T-cell (primary cell): ENCODE results near the gene CEBPE. TPM values are rescaled to one million over a fixed set of nuclear protein-coding genes. Genes with fewer than 3 reads are reported as not detected.

Experiments used
- ATAC-seq, 4 experiments: fragments of 200-7000 bp in 3 of 4; fragments of 150-1000 bp in 1 of 4; cut with Tn5 transposase; replicated peaks in 1 of 4; 1 replicate in 3 of 4; 2 replicates in 1 of 4; pipeline ENCODE4 v1.10.0; 2021; ENCODE audit warnings: moderate library complexity in 3 of 4, mild to moderate bottlenecking in 2 of 4, moderate number of reproducible peaks in 1 of 4
- CTCF ChIA-PET, 2 donors: fragments of 300-600 bp; sonication (Branson Sonifier 250); formaldehyde crosslinking; loops; one replicate each; lab custom pipeline; 2022; ENCODE audit warnings: antibody characterized with exemption in 2 of 2; lab: Charles Lee
- POLR2A ChIA-PET, 2 donors: fragments of 300-600 bp; sonication (Branson Sonifier 250); formaldehyde crosslinking; loops; one replicate each; lab custom pipeline; 2022; ENCODE audit warnings: antibody characterized with exemption in 2 of 2; lab: Charles Lee
- DNase-seq, 35 experiments: peaks; one replicate each; pipeline versions ENCODE4 v3.0.0 to v3.0.0-alpha.2; 2013 to 2023
- H3K27ac ChIP-seq: one replicate; pipeline ENCODE4 v1.5.1; 2013; ENCODE audit warnings: low read length
- H3K27me3 ChIP-seq, 2 experiments: replicated peaks in 1 of 2; 1 replicate in 1 of 2; 2 replicates in 1 of 2; pipeline versions ENCODE4 v1.6.1 to v1.7.0; 2013; ENCODE audit warnings: low read length in 1 of 2, mixed read lengths in 1 of 2; ENCODE audit not compliant: control insufficient read depth in 2 of 2, insufficient read depth in 2 of 2; ENCODE audit errors: extremely low read depth in 1 of 2
- H3K36me3 ChIP-seq, 2 donors: 1 replicate in 1 of 2; 2 replicates in 1 of 2; pipeline versions ENCODE4 v1.6.1 to v1.7.0; 2013; ENCODE audit warnings: low read length in 1 of 2; ENCODE audit not compliant: control insufficient read depth in 2 of 2, insufficient read depth in 1 of 2; ENCODE audit errors: extremely low read depth in 1 of 2
- H3K4me1 ChIP-seq, 2 experiments: 1 replicate in 1 of 2; 2 replicates in 1 of 2; pipeline versions ENCODE4 v1.6.1 to v1.7.0; 2013; ENCODE audit warnings: low read length in 2 of 2, mixed read lengths in 1 of 2; ENCODE audit not compliant: insufficient read depth in 2 of 2, control insufficient read depth in 1 of 2; ENCODE audit errors: extremely low read depth in 1 of 2
- H3K4me3 ChIP-seq, 2 donors: 1 replicate in 1 of 2; 2 replicates in 1 of 2; pipeline versions ENCODE4 v1.5.1 to v1.7.0; 2013; ENCODE audit warnings: mild to moderate bottlenecking in 2 of 2, low read length in 1 of 2, moderate library complexity in 1 of 2; ENCODE audit not compliant: control insufficient read depth in 1 of 2; ENCODE audit errors: extremely low read depth in 1 of 2
- H3K9me3 ChIP-seq: 2 replicates; pipeline ENCODE4 v1.7.0; 2013
- H3K27ac Mint-ChIP-seq, 2 donors: one replicate each; pipeline ENCODE4 v1.8.0; 2020 to 2021; ENCODE audit warnings: mild to moderate bottlenecking in 2 of 2, mixed read lengths in 2 of 2
- H3K27me3 Mint-ChIP-seq, 2 donors: one replicate each; pipeline ENCODE4 v1.8.0; 2021 to 2022; ENCODE audit warnings: mixed read lengths in 2 of 2
- H3K36me3 Mint-ChIP-seq: one replicate; pipeline ENCODE4 v1.8.0; 2021; ENCODE audit warnings: mixed read lengths
- H3K4me1 Mint-ChIP-seq, 3 donors: one replicate each; pipeline ENCODE4 v1.8.0; 2020 to 2022; ENCODE audit warnings: mixed read lengths in 3 of 3, mild to moderate bottlenecking in 1 of 3
- H3K4me3 Mint-ChIP-seq, 3 donors: one replicate each; pipeline ENCODE4 v1.8.0; 2020 to 2022; ENCODE audit warnings: mild to moderate bottlenecking in 3 of 3, mixed read lengths in 3 of 3, moderate library complexity in 3 of 3
- H3K9me3 Mint-ChIP-seq, 3 donors: one replicate each; pipeline ENCODE4 v1.8.0; 2020 to 2022; ENCODE audit warnings: mixed read lengths in 3 of 3
- WGBS: methylation state at CpG from one replicate; pipeline ENCODE4 v1.1.5; 2013; ENCODE audit warnings: missing lambda C conversion rate; ENCODE audit not compliant: insufficient coverage; 5-methylcytosine and 5-hydroxymethylcytosine counted together
- total RNA-seq, 35 experiments: library from RNA in 6 of 35; stranded (reverse) in 6 of 35; fragments of 120-200 nt in 1 of 35; gene quantifications; one replicate each; pipeline versions ENCODE4 v1.2.1 to v1.2.4 and lab custom pipeline; 2013 to 2026

Gene CEBPE
- total RNA-seq, 5 donors from 2014 or later (not counting 1 experiment from before 2014, with no cell fraction given), result 0.33 to 0.82 (median 0.53) TPM

DNA sequence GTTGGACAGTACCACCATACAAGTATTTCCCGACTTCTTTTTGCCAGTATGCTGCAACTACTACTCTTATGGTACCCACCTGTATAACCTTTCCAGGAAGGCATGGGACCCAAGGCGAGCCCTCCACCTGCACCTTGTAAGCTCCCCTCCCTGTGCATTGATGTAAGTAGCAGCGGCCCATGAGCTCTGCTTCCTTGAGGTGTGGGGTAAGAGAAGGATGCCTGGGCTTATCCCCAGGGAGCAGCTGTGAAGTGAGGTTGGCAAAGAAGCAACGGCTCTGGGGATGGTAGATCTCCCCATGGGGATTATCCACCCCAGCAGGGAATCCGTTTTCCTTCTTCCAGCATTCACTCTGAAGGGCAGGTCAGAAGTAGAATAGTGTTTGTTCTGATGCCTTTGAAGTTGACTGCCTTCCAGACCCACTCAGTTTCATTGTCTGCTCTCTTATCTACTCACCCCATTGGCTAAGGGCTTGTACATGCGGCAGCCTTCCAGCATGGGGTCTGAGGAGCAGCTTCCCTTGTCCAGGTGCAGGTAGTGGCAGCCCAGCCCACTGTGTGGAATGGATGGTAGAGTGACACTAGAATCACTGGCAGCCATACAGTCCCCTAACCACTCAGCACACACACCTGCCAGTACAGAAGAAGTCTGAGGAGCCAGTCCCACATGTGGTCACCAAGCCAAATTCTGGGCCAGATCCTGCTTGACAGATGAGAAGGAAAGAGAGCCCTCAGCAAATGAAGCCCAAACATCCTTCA is 17.7 kb downstream of the CEBPE start:
- 100% methylated on average over 2 of the region's 6 CpGs for WGBS
- ChIA-PET CTCF (interaction anchor here in 1 of 2 donors (0.6 kb wide), 1 partner anchor 221 kb away, joined by 3 read pairs; no protein-coding TSS in a partner anchor), POLR2A (no interaction called here)
- Histone ChIP-seq H3K9me3 (no peaks in the 10 kb centered on the region), H3K27me3 (no peaks in the 10 kb centered on the region), H3K4me1 (peaks cover 6 to 12% of the 10 kb centered on the region in 2 experiments), H3K36me3 (peaks cover 0 to 20% of the 10 kb centered on the region in 2 donors), H3K4me3 (no peak overlapping the region), H3K27ac (no peak overlapping the region)
- DNase-seq (no peak), ATAC-seq (no peak)
- H3K36me3 Mint-ChIP-seq, result peaks cover 26% of the 10 kb centered on the region
- peaks cover 14 to 31% (median 28%) of the 10 kb centered on the region in 3 donors for H3K4me1 Mint-ChIP-seq
- H3K27me3 Mint-ChIP-seq, result no peaks in the 10 kb centered on the region
- no peak overlapping the region for H3K27ac Mint-ChIP-seq
- H3K4me3 Mint-ChIP-seq, result no peak overlapping the region
- H3K9me3 Mint-ChIP-seq, result no peaks in the 10 kb centered on the region

DNA sequence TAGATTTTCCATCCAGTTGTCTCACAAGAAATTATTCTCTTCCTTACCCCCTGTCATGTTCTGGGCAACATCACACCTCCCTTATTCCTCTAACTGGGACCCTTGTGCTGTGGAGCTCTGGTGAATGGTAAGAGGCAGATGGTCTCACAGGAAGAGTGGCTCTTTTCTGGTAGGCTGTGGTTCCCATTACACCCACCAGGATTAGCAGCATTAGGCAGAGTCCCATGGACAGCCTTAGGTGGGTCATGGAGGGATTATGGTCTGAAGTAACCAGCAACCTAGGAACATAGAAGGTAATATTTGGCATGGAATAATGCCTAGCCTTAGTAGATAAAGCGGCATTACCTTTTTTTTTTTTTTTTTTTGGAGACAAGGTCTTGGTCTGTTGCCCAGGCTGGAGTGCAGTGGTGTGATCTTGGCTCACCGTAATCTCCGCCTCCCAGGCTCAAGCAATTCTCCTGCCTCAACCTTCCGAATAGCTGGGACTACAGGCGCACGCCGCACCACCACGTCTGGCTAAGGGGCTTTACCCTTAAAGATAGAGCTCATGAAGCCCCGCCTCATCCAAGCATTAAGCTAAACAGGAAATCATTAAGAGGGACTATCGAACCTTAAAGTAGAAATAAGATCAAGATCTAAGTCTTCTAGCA is 19.7 kb downstream of the CEBPE start:
- 100% methylated on average over 8 of the region's 10 CpGs for WGBS

DNA sequence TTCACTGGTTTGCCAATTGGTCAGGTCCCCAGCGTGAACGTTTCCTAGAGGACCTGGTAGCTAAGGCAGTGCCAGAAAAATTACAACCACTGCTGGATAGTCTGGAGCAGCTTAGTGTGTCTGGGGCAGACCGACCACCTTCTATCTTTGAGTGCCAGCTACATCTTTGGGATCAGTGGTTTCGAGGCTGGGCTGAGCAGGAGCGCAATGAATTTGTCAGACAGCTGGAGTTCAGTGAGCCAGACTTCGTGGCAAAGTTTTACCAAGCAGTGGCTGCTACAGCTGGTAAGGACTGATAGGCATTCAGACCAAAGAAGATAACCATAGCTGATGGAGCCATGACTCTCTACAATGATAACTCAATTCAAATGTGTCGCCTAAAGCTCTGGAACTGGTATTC is 21.3 kb downstream of the CEBPE start:
- CTCF ChIA-PET, result interaction anchor here (1.2 to 1.3 kb wide), 2 partner anchors 29 kb away, joined by 3 to 5 read pairs; no protein-coding TSS in a partner anchor
- peak overlapping the region in 1 of 3 donors; percentile 43 for H3K4me3 Mint-ChIP-seq
- H3K4me1 Mint-ChIP-seq, result peaks cover 14 to 40% (median 28%) of the 10 kb centered on the region in 3 donors
- H3K9me3 Mint-ChIP-seq, result no peaks in the 10 kb centered on the region
- ATAC-seq (no peak), DNase-seq (no peak)
- H3K27ac Mint-ChIP-seq, result no peak overlapping the region
- H3K4me3 ChIP-seq, result no peak overlapping the region
- POLR2A ChIA-PET, result interaction anchor here in 1 of 2 donors (0.5 kb wide), 1 partner anchor 57 kb away, joined by 5 read pairs; no protein-coding TSS in a partner anchor
- 94% methylated on average over 5 of the region's 7 CpGs for WGBS
- peaks cover 17 to 19% of the 10 kb centered on the region in 2 experiments for H3K4me1 ChIP-seq
- no peaks in the 10 kb centered on the region for H3K27me3 ChIP-seq
- H3K27me3 Mint-ChIP-seq, result no peaks in the 10 kb centered on the region
- H3K9me3 ChIP-seq, result no peaks in the 10 kb centered on the region
- H3K27ac ChIP-seq, result no peak overlapping the region
- peaks cover 26% of the 10 kb centered on the region for H3K36me3 Mint-ChIP-seq
- H3K36me3 ChIP-seq, result peaks cover 0 to 24% of the 10 kb centered on the region in 2 donors

More for the DNA sequence above, 19.7 kb downstream of the CEBPE start:
- Histone ChIP-seq H3K4me1 (peaks cover 6 to 13% of the 10 kb centered on the region in 2 experiments), H3K9me3 (no peaks in the 10 kb centered on the region), H3K27me3 (no peaks in the 10 kb centered on the region), H3K27ac (no peak overlapping the region), H3K36me3 (peaks cover 0 to 20% of the 10 kb centered on the region in 2 donors), H3K4me3 (no peak overlapping the region)
- ATAC-seq (no peak), DNase-seq (no peak)
- Mint-ChIP-seq H3K27me3 (no peaks in the 10 kb centered on the region), H3K36me3 (peaks cover 26% of the 10 kb centered on the region), H3K27ac (no peak overlapping the region), H3K9me3 (no peaks in the 10 kb centered on the region), H3K4me3 (no peak overlapping the region), H3K4me1 (peaks cover 14 to 31% (median 28%) of the 10 kb centered on the region in 3 donors)
- ChIA-PET CTCF (interaction anchor here (0.7 to 1.2 kb wide), 3 partner anchors 31 to 184 kb away, joined by 4 to 11 read pairs (median 4); no protein-coding TSS in a partner anchor), POLR2A (interaction anchor here in 1 of 2 donors (0.7 kb wide), 1 partner anchor 9 kb away, joined by 7 read pairs; no protein-coding TSS in a partner anchor)

DNA sequence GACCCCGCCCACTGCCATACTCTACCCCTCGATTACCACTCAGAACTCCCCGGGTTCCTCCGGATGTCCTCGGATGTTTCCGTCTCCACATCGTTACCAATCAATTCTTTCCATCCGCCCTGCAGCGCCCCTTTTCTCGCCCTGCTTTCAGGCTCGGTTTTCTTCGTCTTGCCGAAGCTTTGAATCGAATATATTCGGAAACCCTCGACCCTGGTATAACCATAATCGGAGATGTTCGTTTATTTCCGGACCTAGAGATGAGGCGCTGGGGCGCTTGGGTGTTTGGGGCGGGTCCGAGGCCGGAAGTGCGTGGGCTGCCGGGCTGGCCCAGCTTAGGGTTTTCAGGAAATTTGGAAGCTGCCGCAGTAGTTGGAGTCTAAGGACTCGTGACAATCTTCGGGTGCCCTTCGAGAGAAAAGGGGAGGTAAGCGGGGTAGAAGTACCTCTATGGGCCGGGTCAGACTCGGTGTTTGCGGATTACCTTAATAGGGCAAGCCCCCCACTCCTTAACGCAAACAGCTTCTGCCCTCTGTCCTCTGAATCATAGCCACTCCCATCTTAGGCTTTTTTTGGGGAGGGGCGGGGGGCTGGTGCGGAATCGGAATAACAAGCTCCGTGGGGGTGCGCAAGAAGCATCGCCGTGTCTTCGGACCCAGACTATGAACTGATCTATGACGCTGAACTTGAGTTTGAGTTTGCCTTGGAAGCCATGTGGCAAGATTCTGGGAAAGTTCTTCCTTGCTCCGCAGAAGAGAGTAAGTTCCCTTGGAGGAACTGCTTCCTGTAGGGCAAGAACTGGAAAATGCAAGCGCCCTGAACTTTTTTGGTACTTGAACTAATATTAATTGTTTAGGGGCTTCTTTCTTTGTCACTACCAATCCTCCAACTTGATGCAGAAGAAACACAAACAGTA is 23.6 kb downstream of the CEBPE start, which contains the start of gene C14orf119:
C14orf119 (plus strand) TSS at position 310 of the 913 bp plus-strand sequence. CDS start 2,154 bp downstream, outside the sequence.
- WGBS, result under 1% methylated on average over 35 of the region's 46 CpGs
- POLR2A ChIA-PET, result interaction anchor here (0.5 to 2.1 kb wide), 21 partner anchors 15 to 1823 kb away, joined by 3 to 14 read pairs (median 3); partner anchors contain the start of genes EMC9 (in 1 of the 2), PABPN1 (in 1 of the 2) and PSMB5 (in 1 of the 2)
- peaks cover 18 to 23% of the 10 kb centered on the region in 2 experiments for H3K4me1 ChIP-seq

DNA sequence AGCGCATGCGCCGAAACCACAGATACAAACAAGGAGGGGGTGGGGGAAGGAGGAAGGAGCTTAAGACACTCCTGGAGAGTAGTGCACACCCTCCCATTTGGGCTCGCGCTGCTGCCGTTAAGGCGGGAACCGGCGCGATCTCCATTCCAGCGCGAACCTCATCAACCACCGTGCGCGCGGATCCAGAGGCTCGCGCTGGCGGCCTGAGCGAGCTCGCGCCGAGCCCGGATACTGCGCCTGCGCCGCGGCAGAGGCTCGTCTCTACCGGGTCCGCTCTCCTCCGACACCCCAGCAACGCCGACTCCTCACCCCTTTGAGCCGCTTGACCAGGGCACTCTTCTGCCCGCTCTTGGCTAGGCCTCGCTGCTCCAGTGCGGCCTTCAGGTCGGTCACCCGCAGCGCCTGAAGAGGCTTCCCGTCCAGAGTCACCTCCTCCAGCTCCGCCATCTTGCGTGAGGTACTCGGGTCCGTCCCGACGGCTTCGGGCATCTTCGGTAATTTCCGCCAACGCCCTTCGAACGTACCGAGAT is 24.3 kb downstream of the CEBPE start, which contains the start of gene ACIN1:
ACIN1 (minus strand) TSS at position 471 of the 530 bp plus-strand sequence; CDS start at position 447, 24 bp downstream.
- peak; percentile 39 to 45 (median 42) for ATAC-seq
- peaks cover 23 to 59% (median 34%) of the 10 kb centered on the region in 3 donors for H3K4me1 Mint-ChIP-seq

More for the DNA sequence above, 23.6 kb downstream of the CEBPE start, which contains the start of gene C14orf119:
- Mint-ChIP-seq H3K27me3 (no peaks in the 10 kb centered on the region), H3K27ac (no peak within 1 kb of the TSS), H3K4me1 (peaks cover 26 to 55% (median 32%) of the 10 kb centered on the region in 3 donors), H3K4me3 (no peak within 1 kb of the TSS), H3K36me3 (peaks cover 36% of the 10 kb centered on the region), H3K9me3 (no peaks in the 10 kb centered on the region)
- Histone ChIP-seq H3K4me3 (peak within 1 kb of the TSS; percentile 77 to 91), H3K9me3 (no peaks in the 10 kb centered on the region), H3K36me3 (peaks cover 3 to 46% of the 10 kb centered on the region in 2 donors), H3K27me3 (no peaks in the 10 kb centered on the region), H3K27ac (peak within 1 kb of the TSS; percentile 94)
- CTCF ChIA-PET, result interaction anchor here (0.6 to 2.8 kb wide), 28 partner anchors 11 to 533 kb away, joined by 3 to 46 read pairs (median 4); partner anchors contain the start of genes DAD1 (in 1 of the 2), LRP10 (in 1 of the 2), PABPN1 (in 1 of the 2) and PRMT5 (in 1 of the 2)
- ATAC-seq (peak; percentile 87 to 89 (median 88)), DNase-seq (peak in 34 of 35 experiments; percentile 98 to 100 (median 99))

More for the DNA sequence above, 24.3 kb downstream of the CEBPE start, which contains the start of gene ACIN1:
- 0% methylated on average over 52 of the region's 55 CpGs for WGBS
- Histone ChIP-seq H3K4me1 (peaks cover 18 to 23% of the 10 kb centered on the region in 2 experiments), H3K4me3 (peak within 1 kb of the TSS; percentile 77 to 91), H3K9me3 (no peaks in the 10 kb centered on the region), H3K36me3 (peaks cover 3 to 53% of the 10 kb centered on the region in 2 donors), H3K27me3 (no peaks in the 10 kb centered on the region), H3K27ac (peak within 1 kb of the TSS; percentile 94)
- H3K27ac Mint-ChIP-seq, result no peak within 1 kb of the TSS
- no peaks in the 10 kb centered on the region for H3K9me3 Mint-ChIP-seq
- CTCF ChIA-PET, result interaction anchor here (0.5 to 2.8 kb wide), 26 partner anchors 12 to 1238 kb away, joined by 3 to 46 read pairs (median 4); partner anchors contain the start of genes DAD1 (in 1 of the 2), LRP10 (in 1 of the 2), PABPN1 (in 1 of the 2) and PRMT5 (in 1 of the 2)
- no peaks in the 10 kb centered on the region for H3K27me3 Mint-ChIP-seq
- peak in 24 of 35 experiments; percentile 52 to 100 (median 67) for DNase-seq
- no peak within 1 kb of the TSS for H3K4me3 Mint-ChIP-seq
- H3K36me3 Mint-ChIP-seq, result peaks cover 43% of the 10 kb centered on the region
- POLR2A ChIA-PET, result interaction anchor here (0.5 to 2.1 kb wide), 20 partner anchors 14 to 1823 kb away, joined by 3 to 14 read pairs (median 3); partner anchors contain the start of genes CEBPE (in 1 of the 2), EMC9 (in 1 of the 2), HOMEZ (in 1 of the 2) and PABPN1 (in 1 of the 2)
